Endothelial cell of umbilical vein (primary cell): ENCODE data around the gene CNKSR3.

Experiments used
- EZH2 ChIP-seq: IDR thresholded peaks from 2 replicates; pipeline ENCODE4 v1.6.1; 2012; ENCODE audit warnings: borderline replicate concordance, low read depth, mild to moderate bottlenecking, moderate library complexity, low read length, inconsistent platforms; ENCODE audit not compliant: severe bottlenecking
- FOS ChIP-seq: IDR thresholded peaks from 2 replicates; pipeline ENCODE4 v1.6.1; 2011; ENCODE audit warnings: mild to moderate bottlenecking, low read length, moderate library complexity, borderline replicate concordance; ENCODE audit not compliant: insufficient read depth
- GATA2 ChIP-seq: IDR thresholded peaks from 2 replicates; pipeline ENCODE4 v1.7.0; 2011; ENCODE audit warnings: low read depth, mild to moderate bottlenecking, moderate library complexity, mixed read lengths, low read length; ENCODE audit not compliant: insufficient read length, insufficient read depth
- JUN ChIP-seq: IDR thresholded peaks from 2 replicates; pipeline ENCODE4 v1.6.1; 2011; ENCODE audit warnings: borderline replicate concordance, low read depth; ENCODE audit not compliant: insufficient read length, insufficient read depth
- MAX ChIP-seq: IDR thresholded peaks from 2 replicates; pipeline ENCODE4 v1.6.1; 2011; ENCODE audit not compliant: insufficient read depth, insufficient read length
- MYC ChIP-seq: IDR thresholded peaks from one replicate; pipeline ENCODE4 v1.6.1; 2011; ENCODE audit warnings: mild to moderate bottlenecking, low read depth, low read length
- POLR2A ChIP-seq: IDR thresholded peaks from 2 replicates; pipeline ENCODE4 v1.6.1; 2012; ENCODE audit warnings: low read depth, mild to moderate bottlenecking, control low read depth, low read length
- POLR2AphosphoS5 ChIP-seq: IDR thresholded peaks from 2 replicates; pipeline ENCODE4 v1.6.1; 2012; ENCODE audit warnings: low read depth, mild to moderate bottlenecking, control low read depth, low read length, moderate library complexity; ENCODE audit not compliant: insufficient read depth
- TF ChIP-seq, protein P1 (sequence below), 2 donors: IDR thresholded peaks; 1 replicate in 1 of 2; 2 replicates in 1 of 2; pipeline ENCODE4 v1.5.1; 2011; ENCODE audit warnings: low read length in 2 of 2, mild to moderate bottlenecking in 2 of 2, moderate library complexity in 2 of 2, control low read depth in 1 of 2, inconsistent platforms in 1 of 2, low read depth in 1 of 2; ENCODE audit not compliant: insufficient read depth in 1 of 2; ENCODE audit errors: extremely low read depth in 1 of 2

- TF ChIP-seq, protein P1, sequence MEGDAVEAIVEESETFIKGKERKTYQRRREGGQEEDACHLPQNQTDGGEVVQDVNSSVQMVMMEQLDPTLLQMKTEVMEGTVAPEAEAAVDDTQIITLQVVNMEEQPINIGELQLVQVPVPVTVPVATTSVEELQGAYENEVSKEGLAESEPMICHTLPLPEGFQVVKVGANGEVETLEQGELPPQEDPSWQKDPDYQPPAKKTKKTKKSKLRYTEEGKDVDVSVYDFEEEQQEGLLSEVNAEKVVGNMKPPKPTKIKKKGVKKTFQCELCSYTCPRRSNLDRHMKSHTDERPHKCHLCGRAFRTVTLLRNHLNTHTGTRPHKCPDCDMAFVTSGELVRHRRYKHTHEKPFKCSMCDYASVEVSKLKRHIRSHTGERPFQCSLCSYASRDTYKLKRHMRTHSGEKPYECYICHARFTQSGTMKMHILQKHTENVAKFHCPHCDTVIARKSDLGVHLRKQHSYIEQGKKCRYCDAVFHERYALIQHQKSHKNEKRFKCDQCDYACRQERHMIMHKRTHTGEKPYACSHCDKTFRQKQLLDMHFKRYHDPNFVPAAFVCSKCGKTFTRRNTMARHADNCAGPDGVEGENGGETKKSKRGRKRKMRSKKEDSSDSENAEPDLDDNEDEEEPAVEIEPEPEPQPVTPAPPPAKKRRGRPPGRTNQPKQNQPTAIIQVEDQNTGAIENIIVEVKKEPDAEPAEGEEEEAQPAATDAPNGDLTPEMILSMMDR (IDR thresholded peaks at IDR 0.05; ENCODE audit: extremely low read depth in 1 of 2, insufficient read depth in 1 of 2, low read depth in 1 of 2, low read length in 2 of 2): no peak
- TF ChIP-seq POLR2A: no peak
- no peak for TF ChIP-seq EZH2
- TF ChIP-seq FOS: no peak
- no peak for TF ChIP-seq JUN
- TF ChIP-seq MAX: no peak
- no peak for TF ChIP-seq POLR2AphosphoS5
- TF ChIP-seq GATA2: no peak
- no peak for TF ChIP-seq MYC
These were observed 132.8 kb downstream of the CNKSR3 start for GRCh38 chr6:154377726-154378125.
